Measurements from ENCODE around the gene LIMA1.

LIMA1 gene

DNA sequence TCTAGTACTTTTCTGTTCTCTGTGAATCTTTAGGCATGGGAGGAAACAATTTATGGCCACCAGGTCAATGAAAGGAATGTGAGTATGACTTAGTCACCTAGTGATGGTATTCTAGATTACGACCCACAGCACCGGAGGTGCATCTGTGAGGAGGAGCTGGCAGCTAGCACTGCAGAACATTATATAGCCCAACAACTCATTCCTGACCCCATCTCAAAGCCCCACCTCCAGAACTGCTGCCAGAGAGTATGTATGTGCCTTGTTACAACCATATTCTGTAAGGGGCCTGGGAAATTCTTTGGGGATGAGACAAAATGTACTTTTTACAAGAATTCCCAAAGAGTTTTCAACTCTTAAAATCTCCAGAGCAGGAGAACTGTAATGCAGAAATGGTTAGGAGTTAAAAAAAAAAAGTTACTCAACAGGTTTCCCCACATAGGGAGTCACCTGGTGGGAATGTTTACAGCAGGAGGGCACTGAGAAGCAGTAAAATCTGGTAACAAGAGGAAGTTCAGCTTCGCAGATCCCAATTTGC lies 81.3 kb downstream of the LIMA1 start:
- Histone ChIP-seq H3K4me2 (ENCODE audit: low read depth, low read length) (no peak overlapping the region), H3K4me1 (ENCODE audit: low read length) (no peaks in the 10 kb centered on the region)

DNA sequence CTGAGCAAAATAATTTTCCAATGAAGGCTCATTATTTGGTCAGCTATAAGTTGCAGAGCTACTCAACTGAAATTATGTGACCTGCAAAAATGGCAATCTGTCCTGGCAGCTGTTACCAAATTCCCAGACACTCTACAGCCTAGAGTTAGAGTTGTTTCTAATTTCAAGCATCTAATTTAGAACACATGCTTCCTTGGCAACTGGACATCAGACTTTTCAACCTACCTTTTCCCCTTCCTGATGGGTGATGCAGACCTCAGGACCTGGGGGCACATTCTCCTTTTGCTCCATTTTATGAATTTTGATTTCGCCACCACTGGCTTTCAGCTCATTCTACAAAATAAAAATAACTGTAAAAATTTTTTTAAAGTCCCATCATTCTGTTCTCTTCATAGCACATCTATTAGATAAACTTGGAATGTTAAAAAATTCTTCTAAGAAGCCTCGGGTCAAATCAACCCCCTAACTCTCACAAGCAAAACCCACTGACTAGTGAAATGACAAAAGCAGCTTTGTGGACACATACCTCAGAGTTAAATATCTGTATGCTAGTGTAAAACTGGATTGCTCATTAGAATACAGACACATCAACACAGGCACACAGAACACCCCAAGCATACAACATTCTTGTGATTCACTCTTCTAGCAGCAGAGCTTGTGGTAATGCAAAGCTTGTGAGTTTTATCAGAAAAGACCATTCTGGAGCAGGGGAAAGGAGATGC lies 82.6 kb downstream of the LIMA1 start:
- TF ChIP-seq, protein P1, sequence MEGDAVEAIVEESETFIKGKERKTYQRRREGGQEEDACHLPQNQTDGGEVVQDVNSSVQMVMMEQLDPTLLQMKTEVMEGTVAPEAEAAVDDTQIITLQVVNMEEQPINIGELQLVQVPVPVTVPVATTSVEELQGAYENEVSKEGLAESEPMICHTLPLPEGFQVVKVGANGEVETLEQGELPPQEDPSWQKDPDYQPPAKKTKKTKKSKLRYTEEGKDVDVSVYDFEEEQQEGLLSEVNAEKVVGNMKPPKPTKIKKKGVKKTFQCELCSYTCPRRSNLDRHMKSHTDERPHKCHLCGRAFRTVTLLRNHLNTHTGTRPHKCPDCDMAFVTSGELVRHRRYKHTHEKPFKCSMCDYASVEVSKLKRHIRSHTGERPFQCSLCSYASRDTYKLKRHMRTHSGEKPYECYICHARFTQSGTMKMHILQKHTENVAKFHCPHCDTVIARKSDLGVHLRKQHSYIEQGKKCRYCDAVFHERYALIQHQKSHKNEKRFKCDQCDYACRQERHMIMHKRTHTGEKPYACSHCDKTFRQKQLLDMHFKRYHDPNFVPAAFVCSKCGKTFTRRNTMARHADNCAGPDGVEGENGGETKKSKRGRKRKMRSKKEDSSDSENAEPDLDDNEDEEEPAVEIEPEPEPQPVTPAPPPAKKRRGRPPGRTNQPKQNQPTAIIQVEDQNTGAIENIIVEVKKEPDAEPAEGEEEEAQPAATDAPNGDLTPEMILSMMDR (IDR thresholded peaks at IDR 0.05; ENCODE audit: low read length), result no peak
- TF ChIP-seq EZH2 (optimal IDR thresholded peaks at IDR 0.05; ENCODE audit: low read depth, low read length), result no peak
- no peak for TF ChIP-seq EZH2phosphoT487 (IDR thresholded peaks at IDR 0.05; ENCODE audit: low read length)
- H3F3A ChIP-seq (ENCODE audit: insufficient read depth, low read length), result no peaks in the 10 kb centered on the region
- no peaks in the 10 kb centered on the region for H3K36me3 ChIP-seq (replicated peaks; ENCODE audit: insufficient read depth, low read length)
- H4K20me1 ChIP-seq (ENCODE audit: insufficient read depth, low read length), result no peaks in the 10 kb centered on the region
- no peak overlapping the region for H3K4me2 ChIP-seq (ENCODE audit: low read depth, low read length)
- H2AFZ ChIP-seq (ENCODE audit: low read length), result no peak overlapping the region
- H3K27me3 ChIP-seq (replicated peaks; ENCODE audit: insufficient read depth, low read length), result no peaks in the 10 kb centered on the region
- no peaks in the 10 kb centered on the region for H3K9me2 ChIP-seq (replicated peaks; ENCODE audit: insufficient read depth, low read length)
- H3K79me2 ChIP-seq (ENCODE audit: low read length), result no peaks in the 10 kb centered on the region
- H3K9ac ChIP-seq (ENCODE audit: low read length), result no peak overlapping the region
- H3K9me3 ChIP-seq (replicated peaks; ENCODE audit: insufficient read depth, low read length), result no peaks in the 10 kb centered on the region
- H3K4me1 ChIP-seq (ENCODE audit: low read length), result no peaks in the 10 kb centered on the region
- no peak overlapping the region for H3K4me3 ChIP-seq (ENCODE audit: low read length)
- DNase-seq, result no peak
- no peak overlapping the region for H3K27ac ChIP-seq (ENCODE audit: low read length)

More for the DNA sequence above, 81.3 kb downstream of the LIMA1 start:
- Histone ChIP-seq H3K27me3 (replicated peaks; ENCODE audit: insufficient read depth, low read length) (no peaks in the 10 kb centered on the region), H4K20me1 (ENCODE audit: insufficient read depth, low read length) (no peaks in the 10 kb centered on the region), H3F3A (ENCODE audit: insufficient read depth, low read length) (no peaks in the 10 kb centered on the region), H3K27ac (ENCODE audit: low read length) (no peak overlapping the region), H3K79me2 (ENCODE audit: low read length) (no peaks in the 10 kb centered on the region), H3K9me2 (replicated peaks; ENCODE audit: insufficient read depth, low read length) (no peaks in the 10 kb centered on the region), H3K36me3 (replicated peaks; ENCODE audit: insufficient read depth, low read length) (no peaks in the 10 kb centered on the region), H3K4me3 (ENCODE audit: low read length) (no peak overlapping the region), H3K9me3 (replicated peaks; ENCODE audit: insufficient read depth, low read length) (no peaks in the 10 kb centered on the region), H2AFZ (ENCODE audit: low read length) (no peak overlapping the region), H3K9ac (ENCODE audit: low read length) (no peak overlapping the region)
- DNase-seq, result no peak
- no peak for TF ChIP-seq EZH2 (optimal IDR thresholded peaks at IDR 0.05; ENCODE audit: low read depth, low read length)
- TF ChIP-seq EZH2phosphoT487 (IDR thresholded peaks at IDR 0.05; ENCODE audit: low read length), result no peak
- TF ChIP-seq, protein P1 (IDR thresholded peaks at IDR 0.05; ENCODE audit: low read length), result no peak

DNA sequence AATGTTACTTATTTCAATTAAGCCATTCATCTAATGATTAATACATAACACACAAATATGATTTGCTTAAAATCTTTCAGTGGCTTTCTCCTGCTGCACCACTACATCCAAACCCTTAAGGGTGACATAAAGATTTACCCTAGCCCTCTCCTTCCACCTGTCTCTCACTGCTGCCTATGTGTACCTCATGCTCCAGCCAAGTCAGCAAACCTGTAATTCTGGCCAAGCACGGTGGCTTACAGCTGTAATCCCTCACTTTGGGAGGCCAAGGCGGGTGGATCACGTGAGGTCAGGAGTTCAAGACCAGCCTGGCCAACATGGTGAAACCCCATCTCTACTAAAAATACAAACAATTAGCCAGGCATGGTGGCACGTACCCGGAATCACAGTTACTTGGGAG lies 84.5 kb downstream of the LIMA1 start:
- Histone ChIP-seq H3K27ac (ENCODE audit: low read length) (no peak overlapping the region), H3K36me3 (replicated peaks; ENCODE audit: insufficient read depth, low read length) (no peaks in the 10 kb centered on the region)

More for the DNA sequence above, 84.5 kb downstream of the LIMA1 start:
- no peaks in the 10 kb centered on the region for H3F3A ChIP-seq (ENCODE audit: insufficient read depth, low read length)
- no peaks in the 10 kb centered on the region for H3K9me2 ChIP-seq (replicated peaks; ENCODE audit: insufficient read depth, low read length)
- H3K4me3 ChIP-seq (ENCODE audit: low read length), result no peak overlapping the region
- no peaks in the 10 kb centered on the region for H3K79me2 ChIP-seq (ENCODE audit: low read length)
- no peak overlapping the region for H2AFZ ChIP-seq (ENCODE audit: low read length)
- H3K4me2 ChIP-seq (ENCODE audit: low read depth, low read length), result no peak overlapping the region
- H3K27me3 ChIP-seq (replicated peaks; ENCODE audit: insufficient read depth, low read length), result no peaks in the 10 kb centered on the region
- no peaks in the 10 kb centered on the region for H4K20me1 ChIP-seq (ENCODE audit: insufficient read depth, low read length)
- no peak for DNase-seq
- TF ChIP-seq EZH2phosphoT487 (IDR thresholded peaks at IDR 0.05; ENCODE audit: low read length), result no peak
- no peak for TF ChIP-seq EZH2 (optimal IDR thresholded peaks at IDR 0.05; ENCODE audit: low read depth, low read length)
- TF ChIP-seq, protein P1 (IDR thresholded peaks at IDR 0.05; ENCODE audit: low read length), result no peak
- H3K9me3 ChIP-seq (replicated peaks; ENCODE audit: insufficient read depth, low read length), result no peaks in the 10 kb centered on the region
- H3K9ac ChIP-seq (ENCODE audit: low read length), result no peak overlapping the region
- no peaks in the 10 kb centered on the region for H3K4me1 ChIP-seq (ENCODE audit: low read length)

All from MM.1S (cell line).